Measurements from ENCODE around the gene BCLAF3.
A peak's percentile ranks its signal among the peaks of the same experiment; 100 is the strongest.

BCLAF3 gene

GRCh38 chrX:19990556-19991349 is at the start of gene BCLAF3:
TSS of gene BCLAF3 (minus strand) at chrX:19991061. CDS start at chrX:19970264, 20,797 bp downstream.
- peak; percentile 96 for DNase-seq (ENCODE audit: low spot score)

- no peak for DNase-seq (ENCODE audit: low spot score)
Observed at GRCh38 chrX:20038966-20039365, 48.1 kb upstream of the BCLAF3 start.

GRCh38 chrX:20037186-20037585 is 46.3 kb upstream of the BCLAF3 start:
- no peak for DNase-seq (ENCODE audit: low spot score)

GRCh38 chrX:20032201-20032600 is 41.3 kb upstream of the BCLAF3 start:
- DNase-seq (ENCODE audit: low spot score), result no peak

- DNase-seq (ENCODE audit: low spot score), result no peak
Observed at GRCh38 chrX:20029728-20030127, 38.9 kb upstream of the BCLAF3 start.

- no peak for DNase-seq (ENCODE audit: low spot score)
Observed at GRCh38 chrX:20028588-20028987, 37.7 kb upstream of the BCLAF3 start.

GRCh38 chrX:20026278-20026677 is 35.4 kb upstream of the BCLAF3 start:
- no peak for DNase-seq (ENCODE audit: low spot score)

- DNase-seq (ENCODE audit: low spot score), result no peak
Observed at GRCh38 chrX:20019672-20020365, 29.0 kb upstream of the BCLAF3 start.

- DNase-seq (ENCODE audit: low spot score), result no peak
Observed at GRCh38 chrX:20016616-20016945, 25.7 kb upstream of the BCLAF3 start.

GRCh38 chrX:20015945-20016615 is 25.2 kb upstream of the BCLAF3 start:
- DNase-seq (ENCODE audit: low spot score), result peak; percentile 8

- no peak for DNase-seq (ENCODE audit: low spot score)
Observed at GRCh38 chrX:20015422-20015821, 24.6 kb upstream of the BCLAF3 start.

GRCh38 chrX:20011608-20012007 is 20.7 kb upstream of the BCLAF3 start:
- DNase-seq (ENCODE audit: low spot score), result no peak

- DNase-seq (ENCODE audit: low spot score), result no peak
Observed at GRCh38 chrX:20007962-20008622, 17.2 kb upstream of the BCLAF3 start.

GRCh38 chrX:20005883-20006282 is 15.0 kb upstream of the BCLAF3 start:
- DNase-seq (ENCODE audit: low spot score), result no peak

GRCh38 chrX:20001588-20001987 is 10.7 kb upstream of the BCLAF3 start:
- DNase-seq (ENCODE audit: low spot score), result no peak

- DNase-seq (ENCODE audit: low spot score), result peak; percentile 3
Observed at GRCh38 chrX:19991350-19991718, 473 bp upstream of the BCLAF3 start.

GRCh38 chrX:19990151-19990555 is 708 bp downstream of the BCLAF3 start:
- peak; percentile 11 for DNase-seq (ENCODE audit: low spot score)

- no peak for DNase-seq (ENCODE audit: low spot score)
Observed at GRCh38 chrX:19987856-19988255, 3.0 kb downstream of the BCLAF3 start.

- DNase-seq (ENCODE audit: low spot score), result no peak
Observed at GRCh38 chrX:19986531-19986930, 4.3 kb downstream of the BCLAF3 start.

- no peak for DNase-seq (ENCODE audit: low spot score)
Observed at GRCh38 chrX:19981947-19982346, 8.9 kb downstream of the BCLAF3 start.

GRCh38 chrX:19975845-19976244 is 15.0 kb downstream of the BCLAF3 start:
- no peak for DNase-seq (ENCODE audit: low spot score)

- DNase-seq (ENCODE audit: low spot score), result no peak
Observed at GRCh38 chrX:19972984-19973383, 17.9 kb downstream of the BCLAF3 start.

- DNase-seq (ENCODE audit: low spot score), result no peak
Observed at GRCh38 chrX:19968276-19968675, 22.6 kb downstream of the BCLAF3 start.
